ENCODE data around the gene MRPS23. TPM values are rescaled to one million over a fixed set of nuclear protein-coding genes. Genes with fewer than 3 reads are reported as not detected.

Gene MRPS23
- total and polyA plus RNA-seq, 9 of the 15 experiments (the other 6 are each of a cell fraction or from before 2014, with no cell fraction given) = 59.1 to 298 (median 98.8) TPM

GRCh38 chr17:57817299-57817698 lies 32.5 kb downstream of the MRPS23 start (continued):
- TF ChIP-seq CTCF (IDR thresholded peaks at IDR 0.05 in 2 of 3, conservative IDR thresholded peaks at IDR 0.05 in 1 of 3; ENCODE audit: insufficient read depth in 2 of 3, low read depth in 1 of 3, low read length in 3 of 3) (no peak), ZBTB8A (IDR thresholded peaks at IDR 0.05; ENCODE audit: partially characterized antibody) (no peak), RERE (CRISPR knock-in tag; IDR thresholded peaks at IDR 0.05; ENCODE audit: borderline replicate concordance) (no peak), TARDBP (IDR thresholded peaks at IDR 0.05) (no peak), FOXK2 (conservative IDR thresholded peaks at IDR 0.05 in 1 of 2, IDR thresholded peaks at IDR 0.05 in 1 of 2; ENCODE audit: low read depth in 2 of 2) (no peak), TAF9B (IDR thresholded peaks at IDR 0.05; ENCODE audit: partially characterized antibody) (no peak), SUPT5H (IDR thresholded peaks at IDR 0.05) (no peak), RCOR1 (IDR thresholded peaks at IDR 0.05; ENCODE audit: borderline replicate concordance in 1 of 2, low read depth in 2 of 2, low read length in 2 of 2) (no peak), KAT2B (IDR thresholded peaks at IDR 0.05; ENCODE audit: low read depth, low read length) (no peak), ZNF507 (tag; conservative IDR thresholded peaks at IDR 0.05) (no peak), ZNF253 (CRISPR knock-in tag; conservative IDR thresholded peaks at IDR 0.05) (no peak), CCNT2 (IDR thresholded peaks at IDR 0.05; ENCODE audit: borderline replicate concordance, extremely low read depth, insufficient read length, low read depth, low read length) (no peak)

All from K562 (cell line).